ENCODE data around the gene PHACTR3.
"Not testable (repeated sequence)": the region's sequence is repeated elsewhere in the genome, so short reads cannot be mapped to it uniquely, and the experiment has no call there.

PHACTR3 gene

DNA sequence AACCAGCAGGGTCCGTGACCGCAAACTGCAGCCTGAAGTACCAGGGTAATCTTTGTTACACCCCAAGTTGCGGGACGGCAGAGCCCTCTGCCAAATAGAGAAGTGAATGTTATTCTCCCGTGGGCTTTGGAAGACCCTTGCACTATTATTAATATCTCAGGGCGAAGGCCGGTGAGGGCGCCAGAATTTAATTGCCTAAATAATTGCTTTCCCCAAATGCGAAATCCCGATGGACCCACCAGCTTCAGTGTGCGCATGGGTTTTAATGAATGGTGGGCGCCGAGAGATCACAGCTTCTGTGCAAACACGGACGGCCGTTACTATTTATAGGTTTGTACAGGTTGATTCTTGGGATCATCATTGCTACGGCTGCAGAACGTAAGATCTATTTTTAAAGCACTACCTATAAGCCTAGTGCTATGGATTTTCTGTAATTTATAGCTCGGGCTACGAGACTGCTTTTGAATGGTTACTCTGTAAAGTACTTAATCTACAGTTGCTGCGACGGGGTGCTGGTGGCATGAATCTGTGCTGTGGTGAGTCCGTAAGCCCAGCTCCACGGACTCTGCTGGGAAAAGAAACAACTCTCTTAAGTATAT is 15.2 kb upstream of the PHACTR3 start:
- DNase-seq, result no peak

GRCh38 chr20:59591061-59591460 is 13.3 kb upstream of the PHACTR3 start:
- DNase-seq, result no peak

GRCh38 chr20:59596690-59597089 is 7.7 kb upstream of the PHACTR3 start:
- no peak for DNase-seq

DNA sequence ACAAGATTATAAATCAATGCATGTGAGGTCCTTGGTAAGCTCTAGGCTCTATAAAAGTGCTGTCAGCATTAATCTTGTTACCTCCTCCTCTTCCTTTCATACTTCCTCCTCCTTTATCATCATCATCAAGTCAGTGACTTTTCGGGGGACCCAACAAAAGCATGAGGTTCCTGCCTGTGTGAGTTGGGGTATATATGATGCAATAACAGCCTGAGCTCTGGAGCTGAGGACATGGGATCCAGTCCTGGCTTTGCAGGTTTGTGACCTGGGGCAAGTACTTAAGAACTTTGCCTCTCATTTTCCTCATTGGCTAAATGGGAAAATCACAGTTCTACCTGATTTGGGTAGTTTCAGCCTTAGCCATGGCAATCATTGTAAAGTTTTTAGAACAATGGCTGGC is 7.1 kb upstream of the PHACTR3 start:
- no peak for DNase-seq

- peak; percentile 5 for DNase-seq
Observed at GRCh38 chr20:59598625-59599310, 5.6 kb upstream of the PHACTR3 start.

DNA sequence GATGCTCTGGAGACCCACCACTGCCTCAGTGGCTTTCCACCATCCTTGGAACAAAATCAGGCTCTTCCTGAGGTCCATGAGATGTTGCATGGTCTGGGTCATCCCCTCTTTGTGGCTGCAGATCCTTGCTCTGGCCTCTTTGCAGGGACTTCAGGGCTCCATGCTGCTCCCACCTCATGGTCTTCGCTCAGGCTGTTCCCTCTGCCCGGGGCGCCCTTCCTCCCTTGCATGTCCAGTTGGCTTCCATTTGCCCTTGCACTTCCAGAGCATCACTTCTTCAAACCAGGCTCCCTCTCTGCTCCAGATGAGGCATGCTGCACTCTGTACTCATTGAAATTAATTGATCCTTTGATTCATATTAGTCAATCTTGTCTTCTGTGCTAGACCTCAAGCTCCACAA is 4.4 kb upstream of the PHACTR3 start:
- no peak for DNase-seq

- no peak for DNase-seq
Observed at GRCh38 chr20:59600472-59600871, 3.9 kb upstream of the PHACTR3 start.

GRCh38 chr20:59602546-59603080 is 1.7 kb upstream of the PHACTR3 start:
- no peak for DNase-seq

DNA sequence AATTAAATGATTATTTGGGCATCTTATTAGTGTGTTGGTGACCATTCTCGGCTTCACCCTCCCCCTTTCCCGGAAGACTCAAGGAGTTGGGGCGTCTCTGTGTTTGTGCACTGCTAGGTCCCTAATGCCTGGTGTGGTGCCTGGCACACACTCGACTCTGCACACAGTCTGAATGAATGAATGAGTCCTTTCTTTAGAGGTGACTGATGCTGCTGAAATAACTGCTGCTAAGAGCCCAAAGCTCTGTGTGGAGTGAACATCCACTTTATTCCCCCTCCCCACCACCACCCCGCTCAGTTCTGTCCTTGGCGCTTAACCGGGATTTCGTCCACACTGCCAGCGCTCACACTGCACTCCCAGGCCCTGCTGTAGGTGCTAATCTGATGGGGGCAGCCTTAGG is 1.2 kb upstream of the PHACTR3 start:
- DNase-seq, result no peak

DNA sequence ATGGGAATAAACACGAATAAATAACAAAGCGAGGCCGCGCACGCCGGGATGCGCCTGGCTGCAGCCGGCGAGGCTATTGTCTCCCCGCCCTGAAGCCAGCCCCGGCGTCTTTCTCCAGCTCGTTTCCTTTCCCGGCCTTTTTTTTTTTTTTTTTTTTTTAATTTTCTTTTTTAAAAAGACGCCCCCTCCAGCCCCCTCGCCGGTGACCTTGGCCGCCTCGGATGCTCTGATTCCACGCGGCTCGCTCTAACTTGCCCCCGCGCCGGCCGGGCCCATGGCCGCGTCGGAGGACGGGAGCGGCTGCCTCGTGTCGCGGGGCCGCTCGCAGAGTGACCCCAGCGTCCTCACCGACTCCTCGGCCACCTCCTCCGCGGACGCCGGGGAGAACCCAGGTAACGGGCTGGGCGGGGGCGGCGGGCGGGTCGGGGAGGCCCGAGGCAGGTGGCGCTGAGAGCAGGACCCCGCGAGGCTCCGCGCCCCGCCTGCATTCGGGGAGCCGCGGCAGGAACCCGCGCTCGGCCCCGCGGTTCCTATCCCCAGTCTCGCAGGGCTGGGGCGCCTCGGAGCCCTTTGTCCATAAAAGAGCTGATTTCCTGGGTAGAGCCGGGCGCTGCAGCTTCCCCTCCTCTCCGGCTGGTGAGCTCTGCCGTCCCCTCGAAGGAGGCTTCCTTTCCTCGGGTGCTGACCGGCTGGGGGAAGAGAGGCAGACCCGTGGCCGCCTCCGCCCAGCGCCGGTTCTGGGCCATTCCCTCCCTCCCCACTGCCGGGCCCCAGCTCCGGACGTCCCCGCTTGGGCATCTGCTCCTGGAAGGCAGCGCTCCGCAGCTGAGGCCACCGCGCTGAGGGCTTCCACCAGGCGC is 631 bp downstream of the PHACTR3 start:
- DNase-seq, result no peak

- DNase-seq, result no peak
Observed at GRCh38 chr20:59605601-59606364, 1.4 kb downstream of the PHACTR3 start.

GRCh38 chr20:59606566-59606965 is 2.2 kb downstream of the PHACTR3 start:
- no peak for DNase-seq

DNA sequence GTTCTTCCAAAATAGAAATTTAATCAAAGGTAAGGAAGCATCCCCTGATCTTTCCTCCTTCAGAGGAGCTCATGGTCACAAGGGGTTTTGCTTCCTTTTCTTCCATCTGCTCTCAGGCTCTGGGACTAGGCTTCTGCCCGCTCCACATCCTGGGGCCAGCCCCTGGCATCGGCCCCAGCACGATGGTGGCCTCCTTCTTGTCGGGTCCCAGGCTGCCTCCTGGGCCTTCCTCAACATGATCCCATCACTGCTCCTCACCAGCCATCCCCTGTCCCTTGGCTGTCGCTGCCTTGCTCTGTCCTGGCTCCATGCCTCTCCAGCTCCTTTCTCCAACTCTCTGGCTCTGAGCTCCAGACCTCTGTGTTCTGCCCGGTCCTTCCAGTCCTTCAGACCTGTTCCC is 4.1 kb downstream of the PHACTR3 start:
- DNase-seq, result no peak

GRCh38 chr20:59608871-59609270 is 4.5 kb downstream of the PHACTR3 start:
- DNase-seq, result no peak

GRCh38 chr20:59611286-59611685 is 6.9 kb downstream of the PHACTR3 start:
- no peak for DNase-seq

DNA sequence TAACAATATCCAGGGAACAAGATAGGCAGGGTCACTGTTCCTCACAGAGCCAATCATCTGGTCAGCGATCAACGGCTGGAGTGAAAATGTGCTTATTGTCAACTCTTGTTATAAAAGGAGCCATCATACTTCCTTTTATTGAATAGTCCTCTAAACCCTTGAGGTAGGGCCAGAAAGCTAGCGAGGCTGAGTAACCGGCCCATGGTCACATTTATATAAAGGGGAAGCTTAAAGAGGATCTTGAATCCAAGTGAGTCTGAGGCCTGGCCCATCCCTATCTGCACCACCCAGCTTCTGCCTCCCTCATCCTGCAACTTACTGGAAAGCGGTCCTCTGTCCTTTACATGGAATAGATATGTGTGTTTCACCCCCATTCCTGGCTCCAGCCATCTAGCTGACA is 9.5 kb downstream of the PHACTR3 start:
- DNase-seq, result no peak

DNA sequence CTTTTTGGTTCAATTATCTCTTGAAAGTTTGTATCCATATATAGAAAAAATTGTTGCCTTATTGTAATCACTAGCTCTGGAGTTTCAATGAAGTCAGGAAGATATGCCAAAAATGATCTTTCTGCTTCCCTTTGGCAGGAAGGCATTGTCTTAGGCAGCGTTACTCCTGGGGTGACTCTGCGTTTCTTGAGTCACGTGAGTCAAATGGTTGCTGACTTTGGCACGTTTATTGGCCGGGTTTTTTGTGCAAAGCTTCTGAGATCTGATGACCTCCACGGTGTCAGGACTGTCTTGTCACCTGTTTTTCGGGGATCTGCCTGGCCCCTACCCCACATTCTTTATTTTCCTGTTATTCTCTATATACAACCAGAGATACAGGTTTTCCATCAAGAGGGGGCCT is 10.4 kb downstream of the PHACTR3 start:
- DNase-seq, result no peak

DNA sequence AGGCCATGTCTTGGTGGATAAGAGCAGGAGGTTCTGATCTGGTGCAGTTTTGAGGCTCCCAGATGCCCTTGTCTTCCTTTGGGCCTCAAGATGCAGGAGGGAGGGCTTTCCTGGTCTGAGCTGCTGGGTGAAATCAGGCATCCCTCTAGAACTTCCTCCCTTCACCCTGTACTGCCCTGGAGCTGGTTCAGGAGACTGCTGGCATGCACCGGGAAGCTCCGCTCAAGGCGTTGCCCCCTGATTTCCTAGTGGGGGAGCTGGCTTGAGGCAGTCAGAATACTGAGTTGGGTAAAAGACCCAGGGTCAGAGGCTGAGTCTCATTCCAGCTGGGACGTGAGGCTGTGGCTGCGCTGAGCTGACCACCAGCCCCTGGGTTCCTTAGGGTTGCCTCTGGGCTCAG is 12.0 kb downstream of the PHACTR3 start:
- DNase-seq, result no peak

DNA sequence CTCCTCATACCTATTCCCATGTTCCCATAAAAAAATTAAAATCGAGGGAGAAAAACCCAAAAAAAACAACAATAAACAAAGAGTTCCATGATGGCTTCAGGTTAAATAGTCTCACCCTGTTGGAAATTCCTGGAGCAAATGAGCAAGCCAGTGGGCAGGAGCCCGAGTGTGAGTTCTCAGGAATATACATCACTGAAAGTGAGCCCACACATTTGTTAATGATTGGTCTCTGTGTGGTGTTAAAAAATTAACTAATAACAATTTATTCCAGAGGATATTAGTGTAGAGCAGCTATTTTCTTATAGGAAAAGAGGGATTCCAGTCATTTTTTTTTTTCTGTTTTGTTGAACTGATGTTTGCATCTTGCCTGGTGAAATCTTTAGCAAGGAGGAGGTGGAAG is 12.9 kb downstream of the PHACTR3 start:
- no peak for DNase-seq

DNA sequence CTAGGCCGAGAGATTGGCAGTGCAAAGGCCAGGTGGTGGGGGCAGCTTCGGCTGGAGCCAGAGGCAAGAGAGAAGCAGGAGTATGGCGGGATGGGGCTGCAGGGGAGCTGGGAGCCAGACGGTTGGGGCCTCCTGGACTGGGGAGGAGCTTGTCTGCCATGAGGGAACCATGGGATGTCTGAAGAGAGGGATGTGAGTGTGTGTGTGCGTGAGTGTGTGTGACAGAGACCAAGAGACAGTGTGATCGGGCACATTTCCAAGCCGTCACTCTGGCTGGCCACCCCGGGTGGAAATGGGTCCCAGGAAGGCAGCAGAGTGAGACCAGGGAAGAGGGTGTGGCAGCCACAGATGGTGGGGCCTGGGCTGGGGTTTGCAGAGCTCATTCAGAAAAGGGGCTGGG is 13.8 kb downstream of the PHACTR3 start:
- DNase-seq, result no peak

- DNase-seq, result not testable (repeated sequence)
Observed at GRCh38 chr20:59618585-59618984, 14.2 kb downstream of the PHACTR3 start.

DNA sequence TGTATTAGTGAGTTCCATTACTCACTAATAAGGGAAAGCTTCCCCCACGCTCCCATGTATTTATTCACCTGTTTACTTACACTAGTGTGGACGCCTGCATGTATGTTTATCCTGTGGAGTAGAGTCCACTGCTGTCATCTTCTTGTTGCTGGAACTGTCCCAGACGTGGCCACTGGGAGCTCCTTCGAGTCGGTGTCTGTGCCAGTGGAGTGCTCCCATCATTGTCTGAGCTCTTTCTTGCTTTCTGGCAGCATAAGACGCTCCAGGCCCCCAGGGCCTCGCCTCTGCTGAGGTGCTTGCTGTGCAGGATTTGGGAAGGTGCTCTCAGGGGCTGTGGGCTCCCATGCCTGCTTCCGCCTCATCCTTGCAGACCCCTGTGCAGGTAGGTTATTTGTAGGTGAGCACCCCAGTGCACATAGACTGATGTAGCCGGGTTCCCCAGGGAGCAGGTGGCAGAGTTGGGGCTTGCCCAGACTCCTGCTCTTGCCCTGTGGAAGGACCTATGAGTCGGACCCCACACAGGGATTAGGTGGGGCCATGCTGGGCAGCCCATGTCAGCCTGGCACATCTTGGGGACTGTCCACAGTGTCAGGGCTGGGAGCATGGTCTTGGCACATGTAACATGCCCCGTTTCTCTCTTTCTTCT is 16.6 kb downstream of the PHACTR3 start:
- no peak for DNase-seq

DNA sequence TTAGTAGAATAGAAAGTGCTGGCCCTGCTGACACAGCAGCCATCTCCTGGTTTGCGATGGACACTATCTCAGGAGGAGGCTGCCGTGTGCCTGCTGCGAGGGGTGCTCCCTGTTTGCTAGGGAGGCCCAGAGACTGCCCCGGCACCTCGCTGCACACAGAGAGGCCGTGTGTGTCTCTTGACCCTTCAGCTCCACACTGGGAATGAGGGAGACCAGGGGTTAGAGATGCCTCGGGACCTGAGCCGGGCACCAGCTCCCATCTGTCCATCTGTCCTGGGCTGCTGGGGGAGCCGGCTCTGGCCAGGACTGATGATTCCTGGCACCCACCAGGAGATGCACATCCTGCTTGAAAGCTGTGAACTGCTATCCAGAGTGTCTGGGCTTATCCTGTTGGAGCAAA is 18.2 kb downstream of the PHACTR3 start:
- no peak for DNase-seq

Data from activated naive CD4-positive, alpha-beta T cell treated with Interleukin-2 at 50 U/mL for 16 hours (primary cell).